IPS-11a (cell line): ENCODE measurements around the gene C2orf76.

Experiments used
- H3K4me3 ChIP-seq: one replicate; pipeline ENCODE4 v1.5.1; 2013; ENCODE audit warnings: low read depth, low read length, control low read depth

Gene C2orf76

DNA sequence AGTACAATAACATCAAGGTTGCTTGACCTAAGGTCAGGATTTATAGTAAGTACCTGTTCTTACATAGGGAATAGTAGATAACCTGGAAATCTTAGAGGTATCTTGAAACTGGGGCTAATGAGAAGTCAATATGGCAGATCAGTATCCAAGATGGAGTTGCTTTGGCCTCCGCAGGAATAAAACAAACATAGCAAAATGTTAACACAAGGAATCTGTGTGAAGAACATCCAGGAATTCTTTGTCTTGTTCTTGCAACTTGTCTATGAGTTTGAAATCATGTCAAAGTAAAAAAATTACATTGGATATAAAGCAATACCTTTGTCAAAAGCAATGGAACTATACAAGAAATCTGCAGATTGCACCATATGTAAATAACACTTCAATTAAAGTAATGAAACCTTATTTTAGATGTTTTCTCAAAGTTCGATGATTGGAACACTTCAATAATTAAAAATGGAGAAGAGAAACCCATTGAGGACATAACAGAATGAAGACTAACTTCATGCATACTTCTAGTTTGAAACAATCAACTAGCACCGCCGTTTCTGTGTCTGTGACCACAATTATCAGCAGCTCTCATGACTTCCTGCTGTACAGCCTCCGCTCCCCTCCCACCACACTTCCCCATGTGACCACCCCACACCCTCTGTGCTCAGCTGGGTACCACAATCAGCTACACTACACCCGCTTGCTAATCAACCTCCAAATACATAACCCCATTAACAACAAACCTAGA lies 27.6 kb downstream of the C2orf76 start:
- H3K4me3 ChIP-seq: no peak overlapping the region

DNA sequence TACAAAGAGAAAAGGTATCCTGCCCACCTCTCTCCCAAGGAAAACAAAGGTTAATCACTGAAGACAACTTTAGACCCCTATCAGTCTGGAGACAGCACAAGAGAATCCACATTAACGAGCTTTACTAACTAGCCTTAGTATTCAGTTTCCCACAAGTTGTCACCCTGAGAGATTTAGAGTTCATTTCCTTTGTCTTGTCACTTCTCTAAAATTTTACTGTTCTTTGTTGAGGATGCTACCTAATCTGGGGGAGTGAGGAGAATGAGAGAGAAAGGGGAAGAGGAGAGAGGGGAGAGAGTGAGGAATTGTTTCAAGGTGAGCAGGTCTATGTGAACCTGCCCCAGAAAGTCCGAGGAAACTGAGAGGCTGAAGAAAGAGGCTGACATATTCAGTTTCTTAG lies 28.4 kb downstream of the C2orf76 start:
- no peak overlapping the region for H3K4me3 ChIP-seq

DNA sequence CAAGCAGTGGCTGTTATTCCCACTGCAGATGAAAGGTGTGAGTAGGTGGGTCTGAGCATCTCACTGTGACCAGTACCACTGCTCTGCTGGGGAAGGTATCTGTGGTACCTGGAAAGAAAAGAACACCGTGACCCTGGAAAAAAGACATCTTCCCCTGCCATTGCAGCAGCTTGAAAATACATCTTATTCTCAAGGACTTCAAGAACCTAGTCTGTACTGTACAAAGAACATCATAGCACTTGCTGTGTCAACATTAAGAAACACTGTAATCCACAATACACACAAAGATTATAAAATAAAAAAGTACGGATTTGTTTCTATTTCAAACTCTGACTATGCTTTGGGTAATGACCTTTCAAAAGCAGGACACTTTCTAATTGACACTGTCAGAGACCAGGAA lies 28.9 kb downstream of the C2orf76 start:
- no peak overlapping the region for H3K4me3 ChIP-seq

DNA sequence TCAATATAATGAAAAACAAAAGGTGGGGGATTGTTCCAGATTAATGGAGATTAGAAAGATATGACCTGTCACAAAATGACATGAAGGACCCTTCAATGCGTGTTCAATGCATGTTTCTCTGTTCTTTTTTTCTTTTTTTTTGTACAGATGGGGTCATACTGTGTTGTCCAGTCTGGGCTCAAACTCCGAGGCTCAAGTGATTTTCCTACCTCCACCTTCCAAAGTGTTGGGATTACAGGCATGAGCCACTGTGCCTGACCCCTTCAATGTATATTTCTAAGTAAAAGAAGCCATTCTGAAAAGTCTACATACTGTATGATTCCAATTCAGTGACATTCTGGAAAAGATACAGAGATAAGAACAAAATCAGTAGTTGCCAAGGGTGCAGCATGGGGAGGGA lies 32.8 kb downstream of the C2orf76 start:
- no peak overlapping the region for H3K4me3 ChIP-seq

DNA sequence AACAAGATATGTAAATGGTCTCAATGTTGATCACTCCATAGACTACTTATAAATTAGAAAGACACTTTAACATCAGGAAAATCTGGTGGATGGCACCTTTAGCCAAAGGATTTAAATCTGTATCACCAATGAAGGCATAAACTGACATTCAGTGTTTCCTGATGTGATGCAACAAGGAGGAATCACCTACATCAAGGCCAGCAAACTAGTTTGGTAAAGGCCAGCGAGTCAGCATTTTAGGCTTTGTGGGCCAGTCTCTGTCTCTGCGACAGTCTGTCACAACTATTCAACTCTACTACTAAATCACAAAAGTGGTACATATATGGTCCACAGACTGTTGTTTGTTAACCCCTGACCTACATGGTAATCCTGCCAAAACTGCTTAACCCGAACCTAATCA lies 33.3 kb downstream of the C2orf76 start:
- H3K4me3 ChIP-seq: no peak overlapping the region

DNA sequence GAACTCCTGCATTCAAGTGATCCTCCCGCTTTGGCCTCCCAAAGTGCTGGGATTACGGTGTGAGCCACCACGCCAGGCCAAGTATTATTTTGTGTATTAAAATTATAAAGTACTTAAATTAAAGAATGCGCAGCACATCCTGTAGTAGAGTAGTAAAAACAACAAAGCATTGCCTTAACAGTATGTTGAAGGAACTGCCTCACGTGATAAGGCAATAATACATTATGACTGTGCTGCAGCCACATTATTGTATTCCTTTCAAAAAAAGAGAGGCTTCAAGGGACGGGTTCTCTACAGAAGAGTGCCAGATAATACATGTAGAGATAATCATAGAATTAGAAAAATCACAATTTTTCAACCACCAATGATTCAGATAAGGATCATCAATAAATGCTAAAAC lies 33.7 kb downstream of the C2orf76 start:
- no peak overlapping the region for H3K4me3 ChIP-seq

DNA sequence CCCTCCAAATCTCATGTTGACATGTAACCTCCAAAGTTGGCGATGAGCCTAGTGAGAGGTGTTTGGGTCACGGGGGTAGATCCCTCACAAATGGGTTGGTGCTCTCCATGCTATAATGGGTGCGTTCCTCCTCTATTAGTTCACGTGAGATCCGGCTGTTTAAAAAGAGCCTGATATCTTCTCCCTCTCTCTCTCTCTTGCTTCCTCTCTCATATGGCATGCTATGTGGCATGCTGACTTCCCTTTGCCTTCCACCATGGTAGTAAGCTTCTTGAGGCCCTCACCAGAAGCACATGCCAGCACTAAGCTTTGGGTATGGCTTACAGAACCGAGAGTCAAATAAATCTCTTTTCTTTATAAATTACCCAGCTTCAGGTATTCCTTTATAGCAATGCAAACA lies 39.2 kb downstream of the C2orf76 start:
- no peak overlapping the region for H3K4me3 ChIP-seq

DNA sequence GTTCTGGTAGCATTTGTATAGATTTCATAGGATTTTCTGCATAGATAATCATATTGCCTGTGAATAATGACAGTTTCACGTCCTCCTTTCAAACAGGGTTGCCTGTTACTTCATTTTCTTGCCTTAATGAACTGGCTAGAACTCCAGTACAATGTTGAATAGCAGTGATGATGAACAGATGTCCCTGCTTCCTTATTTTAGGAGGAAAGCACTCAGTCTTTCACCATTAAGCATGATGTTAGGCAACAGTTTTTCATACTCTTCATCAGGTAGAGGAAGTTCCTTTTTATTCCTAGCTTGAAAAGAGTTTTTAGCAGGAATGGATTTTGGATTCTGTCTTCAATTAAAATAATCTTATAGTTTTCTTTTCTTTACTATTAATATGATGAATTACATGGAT lies 39.7 kb downstream of the C2orf76 start:
- H3K4me3 ChIP-seq: no peak overlapping the region

DNA sequence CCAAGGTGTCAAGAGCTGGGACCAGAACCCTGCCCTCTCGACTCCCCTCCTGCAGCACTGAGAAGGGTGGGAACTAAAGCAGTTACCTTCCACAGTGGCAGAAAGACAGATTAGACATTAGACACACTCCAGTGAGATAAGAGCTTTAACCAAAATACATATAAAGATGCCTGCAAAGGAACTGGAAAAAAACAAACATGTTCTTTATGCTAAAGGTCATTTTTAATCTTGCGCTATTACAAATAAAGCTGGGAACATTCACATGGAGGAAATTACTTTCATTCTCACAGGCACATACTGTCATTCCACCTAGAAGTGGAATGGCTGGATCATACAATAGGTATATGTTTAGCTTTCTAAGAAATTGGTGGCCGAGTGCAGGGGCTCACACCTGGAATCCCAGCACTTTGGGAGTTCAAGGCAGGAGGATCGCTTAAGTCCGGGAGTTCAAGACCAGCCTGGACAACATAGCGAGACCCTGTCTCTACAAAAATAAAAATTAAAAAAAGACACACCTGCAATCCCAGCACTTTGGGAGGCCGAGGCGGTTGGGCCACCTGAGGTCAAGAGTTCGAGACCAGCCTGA lies 41.9 kb downstream of the C2orf76 start:
- no peak overlapping the region for H3K4me3 ChIP-seq

DNA sequence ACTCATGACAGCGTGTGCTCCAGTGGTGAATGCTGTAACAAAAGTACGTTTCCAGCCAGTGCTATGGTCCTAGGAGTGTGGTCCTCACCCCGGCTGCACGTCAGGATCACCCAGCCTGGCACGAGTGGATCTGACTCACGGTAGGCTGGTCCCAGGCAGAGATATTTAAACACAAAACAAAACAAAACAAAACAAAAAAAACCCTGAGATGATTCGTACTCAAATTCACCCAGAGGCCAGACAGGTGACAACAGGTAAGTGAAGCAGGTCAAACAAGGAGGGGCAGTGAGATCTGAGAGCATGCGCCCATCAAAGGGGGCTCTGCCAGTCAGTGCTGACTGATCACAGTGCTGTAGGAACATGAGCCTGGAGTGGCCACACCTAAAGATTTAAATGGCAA lies 43.2 kb downstream of the C2orf76 start:
- H3K4me3 ChIP-seq: no peak overlapping the region

DNA sequence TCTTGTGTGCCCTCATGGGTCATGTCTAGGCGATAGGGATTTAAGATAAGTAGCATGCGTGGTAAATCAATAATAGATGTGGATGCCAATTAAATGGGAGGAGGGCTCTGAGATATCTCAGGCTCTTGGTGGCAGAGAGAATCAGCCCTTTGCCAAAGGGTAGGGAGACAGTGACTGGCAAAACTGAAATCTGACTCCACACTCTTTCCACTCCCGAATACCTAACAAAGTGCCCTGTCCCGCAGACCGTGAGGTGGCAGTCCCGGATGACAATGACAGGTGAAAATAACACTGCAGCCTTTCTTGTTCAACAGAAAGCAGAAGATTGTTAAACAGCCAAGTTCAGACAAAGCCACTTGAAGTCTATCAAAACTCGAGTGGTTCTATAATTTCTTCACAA lies 47.0 kb downstream of the C2orf76 start:
- H3K4me3 ChIP-seq: no peak overlapping the region

DNA sequence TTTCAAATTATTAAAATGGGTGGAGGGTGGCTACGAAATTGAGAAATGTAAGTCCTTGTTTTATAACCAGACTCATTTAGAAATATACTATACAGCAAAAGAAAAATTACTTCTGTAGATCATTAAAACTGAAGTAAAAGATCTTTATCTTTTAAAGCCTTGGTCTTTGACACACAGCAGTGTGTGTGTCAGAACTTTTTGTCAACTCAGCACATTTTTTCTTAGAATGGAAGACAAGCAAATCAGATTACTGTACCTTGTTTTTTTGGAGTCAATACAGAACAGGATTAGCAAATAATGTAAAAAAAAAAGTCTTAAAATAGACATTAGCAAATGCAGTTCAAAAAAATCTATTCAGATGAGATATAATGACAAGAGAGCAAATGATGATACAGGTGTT lies 49.1 kb downstream of the C2orf76 start:
- no peak overlapping the region for H3K4me3 ChIP-seq

DNA sequence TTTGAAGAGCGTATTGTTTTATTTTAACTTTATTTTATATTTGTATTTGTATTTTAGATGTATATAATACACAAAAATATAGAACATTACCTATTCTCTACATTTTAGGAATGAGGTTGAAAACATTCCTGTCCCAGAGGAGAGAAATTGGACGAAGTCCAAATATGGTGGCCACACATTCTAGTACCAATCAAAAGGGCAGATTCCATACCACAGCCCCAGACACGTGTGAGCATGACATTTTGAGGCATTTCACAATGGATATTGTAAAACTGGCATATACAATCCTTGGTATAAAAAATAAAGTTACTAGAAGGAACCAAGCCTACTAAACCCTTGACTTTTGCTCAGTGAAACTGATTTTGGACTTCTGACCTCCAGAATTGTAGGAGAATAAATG lies 50.6 kb downstream of the C2orf76 start:
- H3K4me3 ChIP-seq: no peak overlapping the region

DNA sequence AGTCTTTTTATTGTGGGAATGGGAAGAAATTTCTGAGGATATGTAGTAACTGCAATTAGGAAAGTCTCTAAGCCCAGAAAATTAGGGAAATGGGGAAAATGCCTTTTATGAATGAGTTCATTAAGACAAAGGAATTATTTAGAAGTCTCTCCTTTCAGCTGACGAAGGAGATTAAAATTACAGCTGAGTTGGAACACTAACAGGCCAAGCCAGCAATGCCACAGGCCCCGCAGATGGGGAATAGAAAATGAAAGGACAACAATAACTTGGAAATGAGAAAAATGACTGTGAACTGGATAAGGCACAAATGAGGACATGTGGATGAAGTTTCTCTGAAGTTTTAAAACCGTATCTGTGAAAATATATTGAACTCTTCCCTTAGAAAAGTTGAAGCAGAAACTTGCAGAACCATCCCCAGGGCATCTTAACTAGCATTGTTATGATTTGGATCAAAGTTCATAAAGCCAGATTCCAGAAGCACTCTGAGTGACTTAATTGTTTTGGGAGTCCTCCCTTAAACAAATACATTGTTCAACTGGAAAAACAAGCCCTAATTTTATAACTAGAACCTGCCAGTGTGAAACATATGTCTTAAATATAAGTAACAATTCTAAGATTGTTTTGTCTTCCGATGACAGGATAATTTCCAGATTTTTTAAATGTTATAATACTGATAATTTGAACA lies 51.3 kb downstream of the C2orf76 start:
- no peak overlapping the region for H3K4me3 ChIP-seq

DNA sequence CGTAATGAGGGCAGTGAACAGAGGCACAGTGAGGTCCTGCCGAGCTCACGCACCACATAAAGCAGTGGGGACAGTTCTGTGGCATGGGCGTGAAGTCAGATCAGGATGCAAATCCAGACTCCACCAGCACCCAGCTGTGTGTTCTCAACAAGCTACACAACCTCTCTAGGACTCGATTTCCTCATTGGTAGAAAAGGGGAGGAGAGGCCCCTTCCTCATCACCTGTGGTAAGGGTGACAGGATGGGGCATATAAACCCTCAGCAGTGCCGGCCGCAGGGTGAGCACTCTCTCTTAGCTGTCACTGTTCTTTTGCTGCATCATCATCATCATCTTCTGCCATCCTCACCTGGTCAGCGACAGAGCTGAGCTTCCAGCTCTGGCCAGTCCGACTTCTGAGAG lies 54.8 kb downstream of the C2orf76 start:
- H3K4me3 ChIP-seq: no peak overlapping the region

DNA sequence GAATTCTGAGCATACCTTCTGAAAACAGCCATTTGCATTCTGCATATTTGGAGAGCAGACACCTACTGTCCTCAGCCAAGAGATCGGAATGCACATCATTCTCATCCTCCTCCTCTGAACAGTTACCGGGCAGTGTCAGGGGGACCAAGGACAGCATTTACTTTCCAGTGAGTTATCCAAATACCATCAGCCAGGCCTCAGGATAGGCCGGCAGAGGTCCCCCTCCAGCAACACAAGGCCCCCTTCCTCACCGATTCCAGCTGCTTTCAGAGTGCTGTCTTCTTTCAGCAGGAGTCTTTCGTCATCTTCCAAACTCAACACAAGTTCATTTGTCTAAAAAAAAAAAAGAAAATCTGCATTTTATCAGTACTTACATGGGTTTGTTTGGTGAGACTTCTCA lies 55.3 kb downstream of the C2orf76 start:
- no peak overlapping the region for H3K4me3 ChIP-seq

DNA sequence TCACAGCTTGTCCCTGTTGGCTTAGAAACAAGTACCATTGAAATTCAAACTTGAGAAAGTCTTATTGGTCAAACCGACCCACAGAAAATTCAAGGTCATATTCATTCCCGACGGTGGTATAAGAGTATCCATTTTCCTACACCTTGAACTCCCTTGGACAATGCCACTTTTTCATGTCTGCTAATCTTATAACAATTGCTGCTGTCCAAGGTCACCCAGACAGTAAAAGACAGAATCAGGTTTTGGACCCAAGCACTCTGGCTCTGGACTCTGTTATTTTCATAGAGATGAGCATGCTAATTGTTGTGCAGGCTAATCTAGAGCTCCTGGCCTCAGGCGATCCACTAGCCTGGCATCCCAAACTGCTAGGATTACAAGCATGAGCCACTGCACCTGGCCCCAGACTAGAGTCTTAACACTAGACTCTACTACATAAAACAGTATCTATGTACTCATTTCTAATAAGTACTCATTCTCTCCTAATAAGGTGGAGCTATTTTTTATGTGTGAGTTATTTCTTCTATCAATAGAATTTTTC lies 57.8 kb downstream of the C2orf76 start:
- no peak overlapping the region for H3K4me3 ChIP-seq

DNA sequence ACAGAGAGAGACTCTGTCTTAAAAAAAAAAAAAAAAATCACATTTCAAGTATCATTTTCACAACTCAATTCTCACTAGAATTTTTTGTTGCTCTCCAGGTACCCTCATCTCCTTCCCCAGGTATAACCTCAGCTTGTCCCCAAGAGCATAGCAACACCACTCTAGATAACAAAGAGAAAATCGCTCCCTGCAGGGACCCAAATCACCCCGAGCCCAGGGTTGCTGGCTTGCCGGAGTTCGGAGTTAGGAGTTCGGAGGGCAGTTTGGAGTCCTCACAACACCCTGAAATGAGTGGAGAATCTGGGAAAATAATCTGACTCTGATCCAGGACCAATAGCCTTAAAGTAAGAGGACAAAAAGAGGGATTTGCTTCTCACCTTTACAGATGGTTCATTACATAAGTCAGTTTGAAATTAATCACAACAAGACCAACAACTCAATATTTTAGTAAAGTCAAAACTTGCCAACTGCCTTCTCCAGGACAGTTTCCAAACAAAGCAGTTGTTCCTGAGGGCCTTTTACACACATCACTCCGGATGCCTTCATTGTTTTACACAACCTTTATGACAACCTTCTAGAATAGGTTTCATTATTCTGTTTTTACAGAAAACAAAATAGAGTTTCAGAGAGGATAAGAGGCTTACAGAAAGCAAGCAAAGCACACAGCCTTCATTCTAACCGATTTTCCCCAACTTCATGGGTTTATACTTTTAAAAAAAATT lies 59.1 kb downstream of the C2orf76 start:
- no peak overlapping the region for H3K4me3 ChIP-seq

DNA sequence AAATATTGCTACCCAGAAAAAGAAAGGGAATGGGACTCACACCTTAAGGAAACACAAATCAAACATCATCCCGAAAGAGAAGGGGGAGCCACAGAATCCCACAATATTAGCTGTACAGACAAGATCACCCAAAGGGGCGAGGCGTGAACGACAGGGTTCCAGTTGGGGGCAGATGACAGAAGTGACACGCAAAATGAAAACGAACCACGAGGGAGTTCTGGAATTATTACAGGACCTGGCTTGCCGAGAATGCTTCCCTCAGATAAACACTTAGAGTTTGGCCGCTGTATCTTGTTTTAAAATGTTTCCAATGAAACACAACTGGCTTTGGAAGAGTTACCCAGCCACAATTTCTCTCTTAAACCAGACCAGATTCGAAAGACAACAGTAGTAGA lies 60.4 kb downstream of the C2orf76 start:
- H3K4me3 ChIP-seq: no peak overlapping the region

DNA sequence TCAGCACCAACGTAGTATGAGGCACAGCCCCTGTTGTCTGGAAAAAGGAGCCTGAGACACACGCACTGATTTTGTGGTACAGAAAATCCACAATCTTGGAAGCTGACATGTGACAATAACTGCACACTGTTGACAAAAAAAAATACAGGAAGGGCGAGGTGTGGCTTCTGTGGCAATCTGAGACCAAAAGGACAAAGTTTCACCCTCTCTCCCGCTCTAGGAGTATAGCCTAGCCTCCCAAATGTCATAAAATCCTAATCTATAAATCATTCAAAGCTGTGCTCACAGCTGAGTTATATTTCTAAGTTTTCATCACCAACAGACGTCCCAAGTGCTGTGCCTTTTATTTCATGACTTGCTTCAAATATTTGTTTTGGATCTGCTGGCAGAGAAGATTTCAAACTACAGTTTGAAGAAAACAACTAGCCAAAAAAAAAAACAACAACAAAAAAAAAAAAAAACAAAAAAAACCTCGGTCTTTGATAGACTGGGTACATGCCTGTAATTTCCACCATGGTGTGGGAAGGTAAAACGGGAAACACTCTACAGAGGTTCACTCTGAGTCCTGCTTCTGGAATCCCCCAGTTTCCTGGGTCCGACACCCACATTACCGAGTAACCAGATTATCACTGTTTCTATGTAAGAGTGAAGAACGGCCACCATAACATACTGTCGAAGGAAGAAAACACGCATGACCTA lies 61.0 kb downstream of the C2orf76 start:
- H3K4me3 ChIP-seq: no peak overlapping the region

DNA sequence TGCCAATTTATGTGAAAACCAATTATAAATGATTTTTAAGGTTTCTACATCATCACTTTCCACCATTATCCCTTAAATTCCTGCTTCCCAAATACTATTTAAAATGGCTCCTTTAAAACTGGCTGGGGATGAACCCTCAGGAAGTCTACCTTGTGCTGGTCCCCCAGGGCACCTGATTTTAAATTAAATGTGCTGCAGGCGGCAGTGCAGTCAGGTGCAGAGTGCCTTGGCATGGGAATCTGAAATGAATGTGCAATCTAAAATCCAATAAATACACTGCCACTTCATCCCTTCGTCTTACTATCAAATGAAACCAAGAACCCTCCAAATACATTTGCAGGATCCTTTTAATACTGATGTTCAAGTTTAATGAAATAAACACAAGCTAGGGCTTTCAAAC lies 61.8 kb downstream of the C2orf76 start:
- H3K4me3 ChIP-seq: no peak overlapping the region
